ENCODE data around the gene TLR7.

DNA sequence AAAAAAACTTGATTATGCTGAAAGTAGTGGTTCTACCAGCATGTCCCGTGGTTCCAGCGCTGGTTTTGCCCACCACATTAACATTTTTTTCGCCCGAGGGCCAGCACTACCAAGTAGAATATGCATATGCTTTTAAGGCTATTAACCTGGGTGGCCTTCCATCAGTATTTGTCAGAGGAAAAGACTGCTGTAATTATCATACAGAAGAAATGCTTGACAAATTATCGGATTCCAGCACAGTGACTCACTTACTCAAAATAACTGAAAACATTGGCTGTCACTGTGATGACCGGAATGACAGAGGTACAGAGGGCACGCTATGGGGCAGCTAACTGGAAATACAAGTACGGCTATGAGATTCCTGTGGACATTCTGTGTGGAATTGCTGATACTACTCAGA is 41.1 kb upstream of the TLR7 start:
- no peak for TF ChIP-seq ELF4 (IDR thresholded peaks at IDR 0.05)
- no peak for TF ChIP-seq FOXM1 (IDR thresholded peaks at IDR 0.05; ENCODE audit: borderline replicate concordance)
- no peak for TF ChIP-seq ARNT (IDR thresholded peaks at IDR 0.05)
- no peak for TF ChIP-seq HDGF (IDR thresholded peaks at IDR 0.05; ENCODE audit: borderline replicate concordance)
- no peak for TF ChIP-seq FOXA1 (IDR thresholded peaks at IDR 0.05)
- TF ChIP-seq FOXK2 (IDR thresholded peaks at IDR 0.05), result no peak
- TF ChIP-seq CTBP1 (IDR thresholded peaks at IDR 0.05; ENCODE audit: borderline replicate concordance), result no peak
- TF ChIP-seq SUZ12 (IDR thresholded peaks at IDR 0.05), result no peak
- no peak for TF ChIP-seq L3MBTL2 (conservative IDR thresholded peaks at IDR 0.05)
- no peak for TF ChIP-seq SP1 (IDR thresholded peaks at IDR 0.05)
- TF ChIP-seq NFRKB (IDR thresholded peaks at IDR 0.05), result no peak
- TF ChIP-seq ZNF384 (IDR thresholded peaks at IDR 0.05), result no peak
